CD14-positive monocyte (primary cell): Measurements from ENCODE around the gene LCE1E. TPM values are rescaled to one million over a fixed set of nuclear protein-coding genes. Genes with fewer than 3 reads are reported as not detected.

Source experiments
- DNase-seq, 3 donors: peaks; one replicate each; pipeline ENCODE4 v3.0.0-alpha.2; 2011 to 2022
- H2AFZ ChIP-seq: 2 replicates; pipeline ENCODE4 v1.6.0; 2012; ENCODE audit warnings: mild to moderate bottlenecking, low read depth, low read length, inconsistent platforms; ENCODE audit not compliant: insufficient read depth, poor library complexity, severe bottlenecking
- H3K27ac ChIP-seq, 2 donors: 1 replicate in 1 of 2; 2 replicates in 1 of 2; pipeline ENCODE4 v1.5.1; 2012 to 2013; ENCODE audit warnings: low read length in 2 of 2, control low read depth in 1 of 2, inconsistent platforms in 1 of 2, low read depth in 1 of 2, mild to moderate bottlenecking in 1 of 2
- H3K27me3 ChIP-seq, 2 donors: one replicate each; pipeline versions ENCODE4 v1.6.0 to v1.6.1; 2011 to 2013; ENCODE audit warnings: low read length in 2 of 2; ENCODE audit not compliant: control insufficient read depth in 2 of 2, insufficient read depth in 2 of 2
- H3K36me3 ChIP-seq, 2 donors: replicated peaks in 1 of 2; 1 replicate in 1 of 2; 2 replicates in 1 of 2; pipeline versions ENCODE4 v1.5.1 to v1.6.1; 2012 to 2013; ENCODE audit warnings: low read length in 2 of 2, control low read depth in 1 of 2, inconsistent platforms in 1 of 2, mild to moderate bottlenecking in 1 of 2; ENCODE audit not compliant: insufficient read depth in 2 of 2, control insufficient read depth in 1 of 2
- H3K4me1 ChIP-seq, 2 donors: 1 replicate in 1 of 2; 2 replicates in 1 of 2; pipeline versions ENCODE4 v1.5.1 to v1.6.1; 2012 to 2013; ENCODE audit warnings: low read length in 2 of 2, control low read depth in 1 of 2, inconsistent platforms in 1 of 2, mild to moderate bottlenecking in 1 of 2, moderate library complexity in 1 of 2; ENCODE audit not compliant: insufficient read depth in 2 of 2, control insufficient read depth in 1 of 2
- H3K4me2 ChIP-seq: replicated peaks from 2 replicates; pipeline ENCODE3; 2012; ENCODE audit warnings: low read length, moderate library complexity, mild to moderate bottlenecking; ENCODE audit not compliant: poor library complexity, severe bottlenecking; ENCODE audit errors: extremely low read depth
- H3K4me3 ChIP-seq, 3 experiments: fragments of 200-600 bp in 1 of 3; sonication (generic) in 1 of 3; replicated peaks in 1 of 3; 1 replicate in 2 of 3; 2 replicates in 1 of 3; pipeline ENCODE4 v1.5.1; 2011 to 2013; ENCODE audit warnings: low read length in 3 of 3, mild to moderate bottlenecking in 3 of 3, control low read depth in 2 of 3, low read depth in 2 of 3, inconsistent platforms in 1 of 3, moderate library complexity in 1 of 3
- H3K79me2 ChIP-seq: 2 replicates; pipeline ENCODE4 v1.6.0; 2012; ENCODE audit warnings: mild to moderate bottlenecking, control low read depth, inconsistent platforms, low read length, moderate library complexity; ENCODE audit not compliant: insufficient read depth
- H3K9ac ChIP-seq: 2 replicates; pipeline ENCODE4 v1.6.0; 2017; ENCODE audit warnings: low read length, mild to moderate bottlenecking; ENCODE audit not compliant: insufficient read depth, poor library complexity, severe bottlenecking
- H3K9me3 ChIP-seq, 2 donors: replicated peaks in 1 of 2; 1 replicate in 1 of 2; 2 replicates in 1 of 2; pipeline versions ENCODE4 v1.5.1 to v1.6.1; 2012 to 2013; ENCODE audit warnings: low read length in 2 of 2, control low read depth in 1 of 2; ENCODE audit not compliant: control insufficient read depth in 1 of 2, insufficient read depth in 1 of 2
- H4K20me1 ChIP-seq: 2 replicates; pipeline ENCODE4 v1.6.0; 2012; ENCODE audit warnings: mild to moderate bottlenecking, low read length, control low read depth, moderate library complexity; ENCODE audit not compliant: insufficient read depth
- H3K27ac Mint-ChIP-seq, 7 donors: one replicate each; pipeline ENCODE4 v1.8.0; 2020; ENCODE audit warnings: mild to moderate bottlenecking in 7 of 7, mixed read lengths in 7 of 7, moderate library complexity in 6 of 7, inconsistent platforms in 2 of 7
- H3K27me3 Mint-ChIP-seq, 3 donors: one replicate each; pipeline ENCODE4 v1.8.0; 2021 to 2022; ENCODE audit warnings: low read depth in 3 of 3, mild to moderate bottlenecking in 3 of 3, mixed read lengths in 3 of 3, moderate library complexity in 3 of 3, inconsistent platforms in 1 of 3
- H3K36me3 Mint-ChIP-seq, 2 donors: one replicate each; pipeline ENCODE4 v1.8.0; 2020; ENCODE audit warnings: mixed read lengths in 2 of 2, inconsistent platforms in 1 of 2, mild to moderate bottlenecking in 1 of 2
- H3K4me1 Mint-ChIP-seq: one replicate; pipeline ENCODE4 v1.8.0; 2020; ENCODE audit warnings: mild to moderate bottlenecking, mixed read lengths
- H3K4me3 Mint-ChIP-seq, 2 donors: one replicate each; pipeline ENCODE4 v1.8.0; 2020; ENCODE audit warnings: mild to moderate bottlenecking in 2 of 2, mixed read lengths in 2 of 2, moderate library complexity in 1 of 2
- H3K9me3 Mint-ChIP-seq, 7 donors: one replicate each; pipeline ENCODE4 v1.8.0; 2020 to 2022; ENCODE audit warnings: mixed read lengths in 7 of 7, mild to moderate bottlenecking in 6 of 7, moderate library complexity in 6 of 7, inconsistent platforms in 2 of 7
- WGBS: methylation state at CpG from one replicate; pipeline ENCODE4 v1.1.5; 2013; ENCODE audit warnings: missing lambda C conversion rate; ENCODE audit not compliant: insufficient coverage; 5-methylcytosine and 5-hydroxymethylcytosine counted together
- intact Hi-C, 2 donors: fragments of 100-400 bp; cut with micrococcal nuclease; formaldehyde crosslinking; loops; one replicate each; pipeline versions ENCODE4 v1.15.0 to v1.15.1; 2023
- polyA plus RNA-seq, 3 donors: library from polyadenylated mRNA; depleted of rRNA in 1 of 3; unstranded in 2 of 3; stranded (reverse) in 1 of 3; fragments of 300-500 nt in 2 of 3; fragments of >200 nt in 1 of 3; fragmentation: Illumina TruSeq in 2 of 3; gene quantifications; 1 replicate in 2 of 3; 2 replicates in 1 of 3; pipeline ENCODE4 v1.2.3, GENCODE V29; 2012 to 2021
- TF ChIP-seq, protein P1 (sequence below): fragments of 200-600 bp; IDR thresholded peaks from one replicate; pipeline ENCODE4 v1.8.0; 2022; ENCODE audit warnings: antibody characterized with exemption, mild to moderate bottlenecking

Gene LCE1E
- polyA plus RNA-seq, 3 donors: not detected

DNA sequence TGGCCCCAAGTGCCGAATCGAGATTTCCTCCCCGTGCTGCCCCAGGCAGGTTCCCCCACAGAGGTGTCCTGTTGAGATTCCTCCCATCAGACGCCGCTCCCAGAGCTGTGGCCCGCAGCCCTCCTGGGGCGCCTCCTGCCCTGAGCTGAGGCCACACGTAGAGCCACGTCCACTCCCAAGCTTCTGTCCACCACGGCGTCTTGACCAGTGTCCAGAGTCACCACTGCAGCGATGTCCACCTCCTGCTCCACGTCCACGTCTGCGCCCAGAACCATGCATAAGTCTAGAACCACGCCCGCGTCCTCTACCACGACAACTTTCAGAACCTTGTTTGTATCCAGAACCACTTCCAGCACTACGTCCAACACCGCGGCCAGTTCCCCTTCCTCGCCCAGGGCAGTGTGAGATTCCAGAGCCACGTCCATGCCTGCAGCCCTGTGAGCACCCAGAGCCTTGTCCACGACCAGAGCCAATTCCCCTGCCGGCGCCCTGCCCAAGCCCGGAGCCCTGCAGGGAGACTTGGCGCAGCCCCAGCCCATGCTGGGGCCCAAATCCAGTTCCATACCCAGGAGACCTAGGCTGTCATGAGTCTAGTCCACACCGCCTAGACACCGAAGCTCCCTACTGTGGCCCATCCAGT lies 25.4 kb upstream of the LCE1E start:
- no peak overlapping the region for H3K9ac ChIP-seq
- no peak overlapping the region for H3K4me3 ChIP-seq
- no peaks in the 10 kb centered on the region for H3K9me3 Mint-ChIP-seq
- no peak overlapping the region for H3K4me3 Mint-ChIP-seq
- no peaks in the 10 kb centered on the region for H3K4me1 ChIP-seq
- intact Hi-C loops: no loop called here
- no peaks in the 10 kb centered on the region for H3K36me3 ChIP-seq
- H2AFZ ChIP-seq: no peak overlapping the region
- H3K27ac ChIP-seq: no peak overlapping the region
- DNase-seq: no peak
- no peaks in the 10 kb centered on the region for H3K9me3 ChIP-seq
- 92% methylated on average over 31 of the region's 31 CpGs for WGBS
- peaks cover 1 to 12% (median 2%) of the 10 kb centered on the region in 3 donors for H3K27me3 Mint-ChIP-seq
- no peaks in the 10 kb centered on the region for H3K36me3 Mint-ChIP-seq
- TF ChIP-seq, protein P1, sequence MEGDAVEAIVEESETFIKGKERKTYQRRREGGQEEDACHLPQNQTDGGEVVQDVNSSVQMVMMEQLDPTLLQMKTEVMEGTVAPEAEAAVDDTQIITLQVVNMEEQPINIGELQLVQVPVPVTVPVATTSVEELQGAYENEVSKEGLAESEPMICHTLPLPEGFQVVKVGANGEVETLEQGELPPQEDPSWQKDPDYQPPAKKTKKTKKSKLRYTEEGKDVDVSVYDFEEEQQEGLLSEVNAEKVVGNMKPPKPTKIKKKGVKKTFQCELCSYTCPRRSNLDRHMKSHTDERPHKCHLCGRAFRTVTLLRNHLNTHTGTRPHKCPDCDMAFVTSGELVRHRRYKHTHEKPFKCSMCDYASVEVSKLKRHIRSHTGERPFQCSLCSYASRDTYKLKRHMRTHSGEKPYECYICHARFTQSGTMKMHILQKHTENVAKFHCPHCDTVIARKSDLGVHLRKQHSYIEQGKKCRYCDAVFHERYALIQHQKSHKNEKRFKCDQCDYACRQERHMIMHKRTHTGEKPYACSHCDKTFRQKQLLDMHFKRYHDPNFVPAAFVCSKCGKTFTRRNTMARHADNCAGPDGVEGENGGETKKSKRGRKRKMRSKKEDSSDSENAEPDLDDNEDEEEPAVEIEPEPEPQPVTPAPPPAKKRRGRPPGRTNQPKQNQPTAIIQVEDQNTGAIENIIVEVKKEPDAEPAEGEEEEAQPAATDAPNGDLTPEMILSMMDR: no peak
- H3K27ac Mint-ChIP-seq: no peak overlapping the region
- no peaks in the 10 kb centered on the region for H4K20me1 ChIP-seq
- no peaks in the 10 kb centered on the region for H3K4me1 Mint-ChIP-seq
- no peaks in the 10 kb centered on the region for H3K79me2 ChIP-seq
- H3K4me2 ChIP-seq: no peak overlapping the region
- H3K27me3 ChIP-seq: no peaks in the 10 kb centered on the region

DNA sequence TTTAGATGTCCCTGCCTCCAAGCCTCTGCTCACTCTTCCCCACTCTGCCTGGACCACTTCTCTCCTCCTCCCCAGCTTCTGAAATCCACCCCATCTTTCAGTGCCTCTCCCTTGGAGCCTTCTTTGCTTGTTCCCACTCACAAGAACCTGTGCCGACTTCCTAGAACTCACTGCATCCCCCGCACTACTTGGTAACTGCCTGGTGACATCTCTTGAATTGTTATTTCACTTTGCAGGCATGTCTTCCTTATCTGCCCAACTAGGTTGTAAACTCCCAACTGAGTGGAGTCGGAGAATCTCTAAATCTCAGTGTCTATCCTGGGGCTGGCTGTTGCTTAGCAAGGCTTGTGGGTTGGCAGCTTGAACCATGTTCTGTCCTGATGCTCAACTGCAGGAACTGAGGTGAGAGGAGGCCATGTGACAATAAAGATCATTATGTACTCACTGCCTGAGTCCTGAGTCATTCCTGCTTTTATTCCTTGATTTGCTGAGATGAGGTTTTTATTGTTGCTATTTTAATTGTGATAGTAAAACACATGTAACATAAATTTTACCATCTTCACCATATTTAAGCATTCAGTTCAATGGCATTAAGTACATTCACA lies 24.3 kb upstream of the LCE1E start:
- H3K36me3 Mint-ChIP-seq: no peaks in the 10 kb centered on the region
- no peak for DNase-seq
- 100% methylated on average over 2 of the region's 3 CpGs for WGBS
- TF ChIP-seq, protein P1: no peak
- Histone ChIP-seq H3K79me2 (no peaks in the 10 kb centered on the region), H3K4me3 (no peak overlapping the region), H4K20me1 (no peaks in the 10 kb centered on the region), H3K9ac (no peak overlapping the region), H3K4me2 (no peak overlapping the region), H3K9me3 (no peaks in the 10 kb centered on the region), H3K27me3 (no peaks in the 10 kb centered on the region), H3K36me3 (no peaks in the 10 kb centered on the region), H2AFZ (no peak overlapping the region), H3K27ac (no peak overlapping the region), H3K4me1 (no peaks in the 10 kb centered on the region)
- H3K27ac Mint-ChIP-seq: no peak overlapping the region
- no peaks in the 10 kb centered on the region for H3K4me1 Mint-ChIP-seq
- intact Hi-C loops: no loop called here
- H3K9me3 Mint-ChIP-seq: no peaks in the 10 kb centered on the region
- H3K27me3 Mint-ChIP-seq: peaks cover 1 to 9% (median 2%) of the 10 kb centered on the region in 3 donors
- H3K4me3 Mint-ChIP-seq: no peak overlapping the region
